ENCODE data around the gene PRICKLE1.

DNA sequence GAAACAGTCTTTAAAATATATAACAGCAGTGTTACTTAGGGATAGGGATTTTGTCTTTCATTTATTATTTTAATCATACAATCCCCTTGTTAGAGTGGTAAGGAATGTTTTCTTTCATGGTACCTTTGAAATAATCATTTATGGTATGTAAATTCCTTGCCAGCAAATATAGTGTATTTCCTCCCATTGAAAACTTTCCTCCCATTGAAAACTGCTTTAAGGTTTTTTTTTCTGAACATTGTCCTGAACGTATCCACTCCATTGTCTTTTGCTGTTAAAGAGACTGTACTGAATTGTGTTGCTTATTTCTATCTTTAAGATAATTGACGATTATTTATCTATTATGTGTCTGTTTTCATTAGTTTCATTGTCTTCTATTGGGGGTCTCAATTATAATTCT lies 180.1 kb downstream of the PRICKLE1 start:
- TF ChIP-seq, protein P1, sequence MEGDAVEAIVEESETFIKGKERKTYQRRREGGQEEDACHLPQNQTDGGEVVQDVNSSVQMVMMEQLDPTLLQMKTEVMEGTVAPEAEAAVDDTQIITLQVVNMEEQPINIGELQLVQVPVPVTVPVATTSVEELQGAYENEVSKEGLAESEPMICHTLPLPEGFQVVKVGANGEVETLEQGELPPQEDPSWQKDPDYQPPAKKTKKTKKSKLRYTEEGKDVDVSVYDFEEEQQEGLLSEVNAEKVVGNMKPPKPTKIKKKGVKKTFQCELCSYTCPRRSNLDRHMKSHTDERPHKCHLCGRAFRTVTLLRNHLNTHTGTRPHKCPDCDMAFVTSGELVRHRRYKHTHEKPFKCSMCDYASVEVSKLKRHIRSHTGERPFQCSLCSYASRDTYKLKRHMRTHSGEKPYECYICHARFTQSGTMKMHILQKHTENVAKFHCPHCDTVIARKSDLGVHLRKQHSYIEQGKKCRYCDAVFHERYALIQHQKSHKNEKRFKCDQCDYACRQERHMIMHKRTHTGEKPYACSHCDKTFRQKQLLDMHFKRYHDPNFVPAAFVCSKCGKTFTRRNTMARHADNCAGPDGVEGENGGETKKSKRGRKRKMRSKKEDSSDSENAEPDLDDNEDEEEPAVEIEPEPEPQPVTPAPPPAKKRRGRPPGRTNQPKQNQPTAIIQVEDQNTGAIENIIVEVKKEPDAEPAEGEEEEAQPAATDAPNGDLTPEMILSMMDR (IDR thresholded peaks at IDR 0.05; ENCODE audit: borderline replicate concordance, extremely low read depth, low read length, poor library complexity, severe bottlenecking) = no peak
- no peak for TF ChIP-seq EZH2 (IDR thresholded peaks at IDR 0.05; ENCODE audit: borderline replicate concordance, low read depth, low read length, severe bottlenecking)
